Fibroblast of skin of right quadriceps (primary cell): Measurements from ENCODE around the gene PREX1.
"Not testable (repeated sequence)": the region's sequence is repeated elsewhere in the genome, so short reads cannot be mapped to it uniquely, and the experiment has no call there.

ENCODE experiments used
- DNase-seq: peaks from one replicate; pipeline ENCODE4 v3.0.0-alpha.2; 2013

The PREX1 gene

DNA sequence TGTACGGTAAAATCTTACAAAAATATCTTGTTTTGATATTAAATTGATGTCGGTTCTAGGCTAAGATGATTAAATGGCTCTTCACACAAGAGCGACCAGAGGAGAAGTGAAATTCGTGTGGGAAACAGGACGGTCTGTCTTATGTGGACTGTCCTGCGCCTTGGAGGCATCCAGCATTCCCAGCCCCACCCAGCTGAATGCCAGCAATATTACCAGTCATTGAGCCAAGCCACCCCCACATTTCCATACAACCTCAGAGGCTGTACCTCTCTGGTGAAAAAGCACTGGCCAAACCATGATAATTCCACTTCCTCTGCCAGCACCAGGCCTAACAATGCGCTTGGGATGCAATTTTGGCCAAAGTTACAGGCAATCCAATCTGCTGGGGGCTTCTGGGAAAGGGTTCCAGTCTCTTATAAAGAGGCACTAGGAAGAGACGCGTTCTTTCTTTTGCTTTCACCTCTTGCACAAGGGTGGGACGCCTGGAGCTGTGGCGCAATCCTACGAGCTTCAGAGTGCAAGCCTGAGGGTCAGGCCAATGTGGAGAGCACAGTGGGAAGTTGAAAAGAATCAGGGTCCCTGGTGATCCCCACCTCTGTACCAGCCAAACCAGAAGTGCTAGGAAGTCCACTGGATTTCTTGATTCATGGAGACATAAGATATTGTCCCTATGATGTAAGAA, 213.1 kb downstream of the PREX1 start:
- no peak for DNase-seq

DNA sequence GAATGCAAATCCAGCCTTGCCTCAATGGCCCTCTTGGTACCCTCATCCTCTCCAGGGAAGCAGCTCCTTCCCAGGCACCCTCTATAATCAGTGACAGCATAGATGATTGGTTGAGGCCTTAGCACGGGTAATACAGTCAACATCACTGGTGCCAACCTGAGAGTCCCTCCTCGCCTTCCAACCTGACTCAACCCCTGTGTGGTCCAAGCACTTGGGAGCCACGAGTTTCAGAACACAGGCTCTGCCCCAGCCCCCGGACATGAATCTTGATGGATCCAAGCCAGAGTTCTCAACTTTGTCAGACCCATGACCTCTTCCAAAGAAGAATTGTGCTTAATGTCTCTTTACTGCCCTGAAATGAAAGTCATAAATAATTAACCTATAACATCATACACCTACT, 213.9 kb downstream of the PREX1 start:
- DNase-seq = no peak

DNA sequence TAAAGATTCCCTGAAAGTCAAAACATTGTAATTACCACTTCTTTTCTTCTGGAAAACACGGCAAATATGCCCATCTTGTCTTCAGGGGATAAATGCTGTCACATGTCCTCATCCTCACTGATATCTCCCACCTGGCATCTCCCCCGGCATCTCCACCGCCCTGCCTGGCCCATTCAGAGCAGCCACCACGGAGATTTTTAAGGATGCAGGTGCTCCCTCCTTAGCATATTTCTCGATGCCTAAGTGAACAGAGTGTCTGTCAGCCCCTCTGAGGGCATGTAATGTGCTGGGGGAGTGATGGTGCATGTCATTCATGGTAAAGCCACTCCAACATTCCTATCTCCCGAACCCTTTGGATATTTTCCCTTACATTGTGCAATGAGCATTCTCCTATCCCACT, 215.5 kb downstream of the PREX1 start:
- no peak for DNase-seq

DNA sequence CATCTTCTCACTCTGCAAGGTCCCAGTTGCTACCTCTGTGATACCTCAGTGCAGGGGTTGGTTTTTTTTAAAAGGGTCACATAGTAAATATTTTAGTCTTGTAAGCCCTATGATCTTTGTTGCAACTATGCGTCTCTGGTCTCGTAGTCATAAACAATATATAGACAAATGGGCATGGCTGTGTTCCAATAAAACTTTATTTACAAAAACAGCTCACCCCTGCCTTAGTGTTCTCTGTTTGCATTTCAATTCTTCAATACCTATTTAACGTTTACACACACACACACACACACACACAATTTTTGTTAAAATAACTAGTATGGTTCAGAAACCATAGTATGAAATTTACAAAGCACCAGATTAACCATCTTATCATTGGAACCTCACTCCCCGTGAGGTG, 216.8 kb downstream of the PREX1 start:
- no peak for DNase-seq

DNA sequence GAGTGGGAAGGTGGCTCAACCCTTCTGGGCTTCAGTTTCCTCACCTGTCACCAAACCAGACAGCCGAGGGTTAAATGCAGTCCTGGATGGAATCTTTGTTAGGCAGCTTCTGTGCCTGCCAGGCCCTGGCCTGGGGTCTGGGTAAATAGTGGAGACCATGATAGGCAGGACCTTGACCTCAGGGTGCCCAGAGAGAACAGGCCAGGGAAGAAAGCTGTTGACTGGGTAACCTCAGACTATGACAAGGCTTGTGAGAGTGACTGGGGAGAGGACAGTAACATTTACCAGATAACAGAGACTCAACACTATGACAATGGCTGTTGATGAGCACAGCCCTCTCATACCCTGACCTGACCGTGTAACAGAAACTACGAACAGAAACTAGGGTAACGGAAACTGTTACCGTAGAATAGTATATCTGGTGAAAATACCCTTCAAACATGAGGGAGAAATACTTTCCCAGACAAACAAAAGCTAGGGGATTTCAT, 218.3 kb downstream of the PREX1 start:
- no peak for DNase-seq

DNA sequence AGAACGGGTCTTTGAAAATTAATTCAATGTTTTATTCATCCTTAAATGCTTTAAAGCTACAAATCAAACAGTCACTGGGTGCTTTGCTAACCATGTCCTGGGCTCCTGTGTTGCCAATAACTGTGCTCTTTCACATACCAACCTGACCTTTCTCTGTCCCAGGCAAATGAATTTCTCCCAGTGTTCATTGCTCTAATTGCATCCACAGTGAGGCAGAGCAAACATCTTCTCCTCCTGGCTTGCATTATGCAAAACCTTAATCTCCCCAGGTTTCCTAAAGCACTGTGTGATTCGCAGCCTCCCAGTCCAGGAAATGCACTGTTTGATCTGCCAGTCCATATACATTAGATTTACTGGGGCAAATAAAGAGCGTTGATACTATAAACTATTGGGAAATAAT, 219.0 kb downstream of the PREX1 start:
- DNase-seq = no peak

DNA sequence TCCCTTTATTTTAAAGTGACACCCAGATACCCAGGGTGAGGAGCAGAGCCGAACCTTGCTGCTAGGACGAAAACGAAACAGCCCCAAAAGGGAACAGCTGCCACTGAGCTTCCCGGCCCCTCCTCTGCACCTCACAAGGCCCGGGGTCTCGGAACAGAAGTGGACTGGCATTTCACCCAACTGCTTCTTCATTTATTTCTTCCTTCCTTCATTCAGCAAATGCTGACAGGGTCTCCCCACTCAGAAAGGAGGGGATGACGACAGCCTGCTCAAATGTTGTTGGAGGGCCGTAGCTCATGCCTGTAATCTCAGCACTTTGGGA, 220.3 kb downstream of the PREX1 start:
- no peak for DNase-seq

DNA sequence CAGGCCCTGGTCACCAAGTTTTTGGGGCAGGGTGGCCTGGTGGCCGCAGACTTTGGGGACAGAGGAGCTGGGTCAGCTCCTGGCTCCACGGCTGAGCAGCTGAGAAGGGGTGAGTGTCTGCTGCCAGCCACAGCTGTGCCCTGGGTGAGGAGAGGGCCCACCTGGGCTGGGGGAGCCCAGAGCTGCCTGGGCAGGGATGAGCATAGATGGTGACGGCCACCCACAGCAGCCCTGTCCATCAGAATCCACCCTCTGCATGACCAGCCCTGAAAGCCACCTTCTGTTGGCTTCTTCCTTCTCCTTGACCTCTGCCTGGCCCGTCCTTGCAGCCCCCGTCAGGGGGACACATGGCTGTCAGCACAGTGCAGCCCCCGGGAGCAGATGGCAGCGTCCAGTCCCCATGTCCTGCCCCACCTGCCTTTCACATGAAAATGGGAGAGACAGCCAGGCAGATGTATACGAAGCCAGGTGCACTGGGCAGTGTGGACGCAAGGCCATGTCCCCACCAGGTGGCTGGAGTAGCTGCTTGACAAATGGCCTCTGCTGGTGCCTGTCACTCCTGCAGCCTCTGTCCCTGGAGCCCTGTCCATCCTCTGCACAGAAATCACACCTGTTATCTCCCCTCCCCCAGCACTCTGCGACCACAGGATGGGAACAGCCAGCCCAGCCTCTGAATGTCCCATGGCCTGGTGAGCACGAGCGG, 220.8 kb downstream of the PREX1 start:
- DNase-seq = no peak

DNA sequence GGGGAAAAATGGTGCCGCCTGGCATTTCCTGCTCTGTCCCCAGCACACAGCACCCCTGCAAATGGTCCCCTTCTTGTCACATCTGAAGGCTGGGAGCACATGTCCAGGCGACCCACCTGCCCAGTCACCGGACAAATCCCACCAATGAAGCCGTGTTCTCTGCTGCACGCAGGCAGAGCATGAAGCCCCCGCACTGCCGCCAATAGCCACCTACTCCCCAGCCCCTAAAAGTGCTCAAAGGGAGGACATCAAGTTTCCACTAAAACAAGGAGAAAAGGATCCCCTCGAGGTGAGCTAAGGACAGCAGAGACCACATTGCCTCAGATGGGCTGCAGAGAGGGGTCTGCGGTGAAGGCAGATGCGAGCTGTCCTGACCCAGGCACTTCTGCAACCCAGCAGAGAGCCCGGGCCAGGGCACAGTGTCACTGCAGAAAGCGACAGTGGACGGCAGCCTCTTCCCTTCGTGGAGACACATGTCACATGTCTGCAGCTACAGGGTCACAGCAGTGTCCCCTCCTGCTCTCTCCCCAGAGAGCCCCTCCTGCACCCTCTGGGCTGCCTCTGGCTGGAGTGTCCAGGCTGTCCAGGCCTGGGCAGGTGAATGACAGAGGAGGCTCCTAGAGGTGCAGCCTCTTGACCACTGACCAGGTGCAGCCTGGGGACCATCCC, 221.5 kb downstream of the PREX1 start:
- no peak for DNase-seq

DNA sequence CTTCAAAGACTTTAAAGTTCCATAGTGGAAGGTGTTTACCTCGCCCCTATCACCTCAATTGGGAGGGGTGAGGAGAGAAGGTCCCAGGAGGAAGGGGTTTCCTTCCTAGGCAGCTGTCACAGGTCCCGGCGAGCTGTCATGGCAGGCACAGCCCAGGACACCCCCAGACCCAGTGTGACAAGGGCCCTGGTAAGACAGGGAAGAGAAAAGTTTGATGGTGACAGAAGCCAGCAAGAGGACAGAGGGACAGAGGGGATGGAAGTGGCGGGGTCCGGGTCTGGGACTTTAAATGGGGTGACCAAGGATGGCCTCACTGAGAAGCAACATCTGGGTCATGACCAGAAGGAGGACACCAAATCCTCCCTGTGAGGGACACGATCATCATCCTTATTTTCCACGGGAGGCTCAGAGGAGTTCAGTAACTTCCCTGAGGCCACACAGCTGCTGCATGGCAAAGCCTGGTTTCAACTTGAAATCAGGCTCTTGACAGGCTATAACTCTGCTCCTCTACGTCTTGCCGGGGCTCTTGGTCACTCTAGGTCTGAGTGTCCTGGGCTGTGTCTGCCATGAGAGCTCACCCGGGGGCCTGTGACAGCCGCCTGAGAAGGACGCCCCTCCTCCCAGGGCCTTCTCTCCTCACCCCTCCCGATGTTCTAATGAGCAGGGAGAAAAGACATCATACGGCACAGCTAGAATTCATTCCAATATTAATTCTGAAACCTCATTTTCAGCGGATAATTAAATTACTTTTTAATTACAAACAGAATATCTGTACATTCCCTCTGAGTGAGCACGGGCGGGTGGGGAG, 222.2 kb downstream of the PREX1 start:
- DNase-seq = no peak

DNA sequence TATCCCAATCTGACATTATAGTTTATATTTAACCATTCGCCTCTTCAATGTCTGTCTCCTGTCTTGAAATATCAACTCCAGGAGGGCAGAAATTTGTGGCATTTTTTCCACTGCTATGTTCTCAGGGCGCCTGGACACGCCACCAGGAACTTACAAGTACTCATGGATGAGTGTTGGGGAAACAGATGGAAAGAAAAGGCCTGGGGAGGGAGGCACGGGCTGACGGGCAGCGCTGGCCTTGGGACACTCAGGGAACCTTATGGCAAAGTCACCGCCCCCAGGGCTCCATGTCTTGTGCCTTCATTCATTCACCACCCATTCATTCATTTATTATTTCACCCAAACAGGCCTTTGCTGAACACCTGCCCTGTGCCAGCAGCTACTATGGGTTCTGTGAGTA, 222.9 kb downstream of the PREX1 start:
- DNase-seq = no peak

DNA sequence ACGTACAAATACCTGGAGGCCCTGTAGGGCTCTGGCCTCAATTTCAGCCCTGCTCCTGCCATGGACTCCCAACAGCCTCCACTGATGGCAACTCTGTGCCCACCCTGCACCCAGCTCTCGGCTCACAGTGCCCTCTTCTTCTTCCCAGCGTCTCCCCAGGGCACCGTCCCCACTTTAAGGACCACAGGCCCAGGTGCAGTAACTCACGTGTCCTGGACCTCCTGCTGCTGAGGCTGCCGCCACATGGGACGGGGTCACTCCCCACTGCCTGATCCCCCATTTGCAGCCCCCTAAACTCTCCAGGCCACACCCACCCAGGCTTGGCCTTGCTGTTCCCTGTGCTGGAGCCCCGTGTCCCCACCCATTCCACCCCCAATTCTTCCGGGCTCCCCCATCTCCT, 223.4 kb downstream of the PREX1 start:
- no peak for DNase-seq

DNA sequence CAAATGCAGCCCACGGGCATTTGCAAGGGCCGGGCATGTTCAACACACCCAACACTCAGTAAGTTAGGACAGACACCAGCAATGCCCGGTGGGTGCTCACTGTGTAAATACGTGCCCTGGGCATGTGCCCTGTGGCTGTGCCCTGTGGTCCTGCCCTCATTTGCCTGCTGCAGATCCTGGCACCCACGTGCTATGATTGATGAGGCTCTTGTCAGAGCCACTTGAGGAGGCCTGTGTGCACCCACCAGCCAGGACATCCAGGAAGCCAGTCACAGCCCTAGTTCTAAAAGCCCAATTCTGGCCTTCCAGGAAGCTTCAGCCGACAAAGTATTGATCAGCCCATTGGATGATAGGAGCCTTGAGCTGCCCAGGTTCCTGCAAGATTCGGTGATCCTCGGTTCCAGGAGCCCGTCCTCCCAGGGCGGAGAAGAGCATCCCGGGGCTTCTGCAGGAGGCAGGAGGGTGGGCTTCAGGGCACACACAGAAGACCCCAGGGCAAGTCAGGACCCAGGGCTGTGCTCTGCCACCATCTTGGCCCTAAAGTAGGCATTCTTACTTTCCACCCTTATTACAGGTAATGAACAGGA, 223.9 kb downstream of the PREX1 start:
- no peak for DNase-seq

DNA sequence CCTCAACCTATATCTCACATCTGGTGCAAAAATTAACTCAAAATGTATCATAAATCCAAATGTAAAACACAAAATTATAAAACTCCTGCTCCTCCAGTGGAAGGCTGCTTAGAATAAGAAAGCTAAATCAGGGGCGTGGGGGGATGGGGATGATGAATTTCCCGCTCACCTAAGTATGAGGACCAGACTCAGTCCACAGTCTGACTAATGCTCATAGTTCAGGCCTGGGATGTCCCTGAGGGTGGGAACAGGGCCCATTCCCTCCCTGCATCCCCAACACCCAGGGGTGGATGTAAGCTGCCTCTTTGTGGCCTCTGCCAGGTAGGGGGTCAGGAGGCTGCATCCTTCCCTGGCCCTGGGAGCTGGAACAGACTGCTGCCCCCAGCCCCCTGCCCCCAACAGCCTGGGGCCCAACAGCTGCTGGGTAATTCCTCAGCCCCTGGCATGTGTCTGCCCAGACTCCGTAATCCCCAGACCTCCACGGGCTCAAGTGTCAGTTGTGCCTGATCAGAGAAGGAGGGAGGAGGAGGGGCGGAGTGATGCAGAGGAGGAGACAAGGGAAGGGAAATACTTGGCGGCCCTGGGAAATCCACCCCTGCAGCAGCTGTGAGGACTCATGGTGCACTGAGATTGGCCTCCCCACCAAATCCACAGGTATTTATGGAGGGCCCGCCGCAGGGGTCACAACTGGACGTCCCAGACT, 224.5 kb downstream of the PREX1 start:
- DNase-seq = no peak

DNA sequence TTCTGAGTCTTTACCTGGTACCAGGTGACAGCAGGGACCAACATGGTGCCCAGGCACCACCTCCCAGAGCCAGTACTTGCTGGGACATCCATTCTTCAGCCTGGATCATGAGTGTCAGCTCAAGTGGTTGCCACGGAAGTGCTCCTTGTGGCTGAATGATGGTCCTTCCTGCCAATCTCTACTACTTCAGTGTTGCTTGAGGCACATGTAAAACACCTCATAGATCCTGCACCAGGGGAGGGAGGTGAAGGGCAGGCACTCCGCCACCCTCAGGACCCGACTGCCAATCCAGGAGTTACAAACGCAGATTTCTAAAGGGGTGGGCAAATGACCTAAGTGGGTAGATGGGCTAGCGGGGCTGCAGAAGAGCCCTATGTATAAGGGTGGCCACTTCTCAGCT, 226.0 kb downstream of the PREX1 start:
- no peak for DNase-seq

DNA sequence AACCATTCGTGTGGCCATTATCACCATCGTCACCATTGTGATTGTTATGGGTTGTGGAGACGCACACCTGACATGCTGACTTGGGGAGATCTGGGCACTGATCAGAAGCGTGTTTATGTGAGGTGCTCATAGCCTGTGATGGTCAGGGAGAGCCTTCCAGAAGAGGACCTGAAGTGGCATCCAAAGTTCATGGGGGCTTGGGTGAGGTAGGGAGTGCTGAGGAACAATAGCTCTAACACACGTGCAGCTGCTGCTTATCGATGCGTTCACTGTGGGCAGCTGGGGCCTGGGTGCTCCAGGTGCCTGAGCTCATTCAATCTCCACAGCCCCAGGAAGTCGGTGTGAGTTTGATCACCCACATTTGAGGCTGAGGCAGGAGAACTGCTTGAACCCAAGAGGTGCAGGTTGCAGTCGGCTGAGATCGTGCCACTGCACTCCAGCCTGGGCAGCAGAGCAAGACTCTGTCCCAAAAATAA, 227.3 kb downstream of the PREX1 start:
- DNase-seq = no peak

DNA sequence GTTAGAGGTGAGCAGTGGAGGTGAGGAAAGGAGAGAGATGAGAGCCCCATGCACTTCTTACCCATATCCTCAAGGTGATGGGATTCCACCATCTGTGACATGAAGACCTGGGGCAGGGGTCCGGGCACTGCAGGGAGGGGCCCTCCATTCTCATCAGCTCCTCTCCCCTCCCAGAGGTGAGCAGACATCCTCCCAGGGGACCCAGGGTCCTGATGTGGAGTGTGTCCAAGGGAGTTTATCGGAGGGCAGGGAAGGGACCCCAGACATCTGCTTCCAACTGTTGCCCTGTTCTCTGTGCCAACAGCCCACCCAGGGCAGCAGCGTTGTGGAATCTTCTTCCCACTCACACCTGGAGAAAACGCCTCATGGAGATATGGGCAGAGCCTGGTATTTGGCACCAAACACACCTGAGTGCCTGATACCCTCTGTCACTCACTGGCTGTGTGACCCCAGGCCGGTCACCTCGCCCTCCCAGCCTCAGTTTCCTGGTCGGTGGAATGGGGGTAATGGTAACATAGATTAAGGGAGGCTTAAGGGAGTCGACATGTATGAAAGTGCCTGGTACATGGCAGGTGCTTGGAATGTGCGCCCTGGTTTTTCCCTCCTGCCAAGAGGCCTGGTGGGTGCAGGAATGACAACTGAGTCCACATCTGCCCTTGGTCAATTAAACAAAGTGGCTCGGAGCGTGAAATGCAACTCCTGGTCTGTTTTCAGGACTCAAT, 227.9 kb downstream of the PREX1 start:
- no peak for DNase-seq

DNA sequence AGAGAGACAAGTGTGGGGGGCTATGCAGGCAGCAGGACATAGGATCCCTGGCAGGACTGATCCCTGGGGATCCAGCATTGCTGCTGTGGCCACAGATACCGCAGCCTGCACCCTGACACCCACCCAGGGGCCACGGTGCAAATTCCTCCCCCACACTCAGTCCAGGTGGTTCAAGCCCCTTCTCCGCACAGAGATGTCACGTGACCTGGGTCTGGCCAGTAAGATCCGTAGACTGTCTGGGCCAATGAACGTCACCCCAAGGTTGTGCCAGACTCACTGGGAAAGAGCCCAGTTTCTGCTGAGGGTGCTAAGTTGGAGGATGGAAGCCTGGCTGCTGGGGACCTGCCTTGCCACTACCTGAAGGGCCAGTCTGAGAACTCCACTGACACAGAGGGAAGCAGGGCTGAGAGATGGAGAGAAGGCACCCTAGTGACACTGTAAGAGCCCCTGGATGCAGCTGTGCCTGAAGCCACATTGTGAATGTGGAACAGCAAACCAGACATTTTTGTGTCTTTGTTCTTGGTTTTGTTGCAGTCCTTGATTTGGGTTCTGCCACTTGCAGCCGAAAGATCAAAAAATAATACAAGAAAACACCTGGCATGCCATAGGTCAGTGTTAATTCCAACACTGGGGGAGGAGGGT, 228.6 kb downstream of the PREX1 start:
- no peak for DNase-seq

DNA sequence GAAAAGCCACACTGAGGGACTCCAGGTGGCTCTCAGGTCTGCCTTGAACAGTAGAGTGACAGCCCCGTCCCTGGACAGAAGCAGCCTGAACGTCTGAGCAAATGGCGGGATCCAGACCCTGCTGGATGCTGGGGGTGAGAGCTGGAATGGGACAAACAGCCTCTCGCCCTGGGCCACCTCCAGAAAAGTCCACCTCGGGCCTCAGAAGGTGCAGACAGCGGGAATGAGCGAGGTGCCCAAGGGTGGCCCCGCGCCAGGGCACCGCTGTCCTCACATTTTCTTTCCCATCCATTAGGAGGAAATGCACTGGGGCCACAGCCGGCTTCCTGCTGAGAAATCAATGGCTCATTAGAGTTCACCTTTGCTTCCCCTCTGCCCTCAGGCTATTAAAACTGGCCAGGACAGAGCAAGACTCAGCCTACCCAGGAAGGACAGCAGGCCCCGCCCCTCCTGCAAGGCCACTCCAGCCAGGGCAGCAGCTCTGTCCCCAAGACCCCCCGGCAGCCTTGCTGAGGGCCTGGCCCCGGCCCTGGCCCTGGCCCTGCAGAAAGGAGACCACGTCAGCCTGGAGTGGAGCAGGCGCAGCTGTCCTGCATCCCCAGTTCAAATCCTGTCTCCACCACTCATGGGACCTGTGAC, 229.4 kb downstream of the PREX1 start:
- not testable (repeated sequence) for DNase-seq

DNA sequence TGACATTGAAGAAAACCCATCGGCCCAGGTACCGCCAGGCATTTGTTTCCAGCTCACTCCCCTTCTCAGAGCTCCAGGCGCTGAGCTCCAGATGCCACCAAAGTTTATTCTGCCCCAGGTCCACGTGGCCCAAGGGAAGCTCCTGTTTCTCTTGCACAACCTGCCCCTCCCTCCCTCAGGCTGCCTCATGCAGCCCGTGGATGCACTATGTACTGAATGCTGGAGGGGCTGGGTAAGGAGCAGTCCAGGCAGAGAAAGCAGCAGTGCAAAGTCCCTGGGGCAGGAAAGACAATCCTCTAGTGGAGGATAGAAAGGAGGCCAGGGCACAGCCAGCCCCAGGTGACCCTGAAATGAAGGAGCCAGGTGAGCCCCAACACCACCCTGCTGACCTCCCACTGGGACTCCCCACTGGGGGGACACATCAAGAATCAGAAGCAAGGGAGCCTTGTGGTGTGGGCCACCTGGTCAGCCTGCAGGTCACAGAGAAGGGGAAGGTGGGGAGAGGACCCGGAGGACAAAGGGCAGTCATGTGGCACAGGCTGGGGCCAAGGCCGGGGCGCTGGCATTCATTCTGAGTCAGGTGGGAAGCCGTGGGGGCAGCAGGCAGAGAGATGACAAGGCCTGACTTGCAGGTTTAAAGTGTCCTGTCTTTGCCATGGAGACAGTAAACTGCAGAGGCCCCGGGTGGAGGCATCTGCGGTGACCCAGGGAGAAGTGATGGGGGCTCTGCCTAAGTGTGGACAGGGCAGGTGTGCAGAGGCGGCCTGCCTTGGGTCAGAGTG, 230.1 kb downstream of the PREX1 start:
- DNase-seq = no peak
